HEK293 (cell line): Measurements from ENCODE around the gene DSC2.

Experiments
- CTCF ChIP-seq: fragments of 450-650 bp; formaldehyde crosslinking; IDR thresholded peaks from 2 replicates; pipeline ENCODE4 v1.5.1; 2016; ENCODE audit warnings: missing biosample characterization, missing genetic modification characterization
- KLF10 ChIP-seq: fragments of 450-650 bp; IDR thresholded peaks from 2 replicates; pipeline ENCODE4 v1.5.1; 2018; ENCODE audit warnings: missing biosample characterization, mild to moderate bottlenecking, missing genetic modification characterization
- KLF17 ChIP-seq: fragments of 450-650 bp; formaldehyde crosslinking; IDR thresholded peaks from 2 replicates; pipeline ENCODE4 v1.5.1; 2016; ENCODE audit warnings: missing biosample characterization, missing genetic modification characterization
- KLF8 ChIP-seq: fragments of 450-650 bp; formaldehyde crosslinking; IDR thresholded peaks from 2 replicates; pipeline ENCODE4 v1.5.1; 2016; ENCODE audit warnings: missing biosample characterization, missing genetic modification characterization
- PATZ1 ChIP-seq: fragments of 450-650 bp; formaldehyde crosslinking; IDR thresholded peaks from 2 replicates; pipeline ENCODE4 v1.5.1; 2016; ENCODE audit warnings: missing biosample characterization, missing genetic modification characterization
- PRDM10 ChIP-seq: fragments of 450-650 bp; formaldehyde crosslinking; IDR thresholded peaks from 2 replicates; pipeline ENCODE4 v1.5.1; 2016; ENCODE audit warnings: missing biosample characterization, missing genetic modification characterization
- SP3 ChIP-seq: fragments of 450-650 bp; formaldehyde crosslinking; IDR thresholded peaks from 2 replicates; pipeline ENCODE4 v1.5.1; 2016; ENCODE audit warnings: missing biosample characterization, missing genetic modification characterization
- SP7 ChIP-seq: fragments of 450-650 bp; formaldehyde crosslinking; IDR thresholded peaks from 2 replicates; pipeline ENCODE4 v1.5.1; 2016; ENCODE audit warnings: missing biosample characterization, missing genetic modification characterization
- TCF7L2 ChIP-seq: IDR thresholded peaks from 2 replicates; pipeline ENCODE4 v1.6.1; 2011; ENCODE audit warnings: low read depth, mild to moderate bottlenecking, inconsistent platforms, low read length, moderate library complexity, borderline replicate concordance
- ZNF16 ChIP-seq: fragments of 450-650 bp; formaldehyde crosslinking; IDR thresholded peaks from 2 replicates; pipeline ENCODE4 v1.5.1; 2016; ENCODE audit warnings: low read depth, missing biosample characterization, missing genetic modification characterization
- ZNF169 ChIP-seq: fragments of 450-650 bp; formaldehyde crosslinking; IDR thresholded peaks from 2 replicates; pipeline ENCODE4 v1.5.1; 2016; ENCODE audit warnings: missing biosample characterization, missing genetic modification characterization
- ZNF18 ChIP-seq: fragments of 450-650 bp; formaldehyde crosslinking; IDR thresholded peaks from 2 replicates; pipeline ENCODE4 v1.5.1; 2016; ENCODE audit warnings: missing biosample characterization, missing genetic modification characterization
- ZNF23 ChIP-seq: fragments of 450-650 bp; formaldehyde crosslinking; IDR thresholded peaks from 2 replicates; pipeline ENCODE4 v1.5.1; 2016; ENCODE audit warnings: missing biosample characterization, missing genetic modification characterization, borderline replicate concordance
- ZNF24 ChIP-seq: fragments of 450-650 bp; formaldehyde crosslinking; IDR thresholded peaks from 2 replicates; pipeline ENCODE4 v1.5.1; 2016; ENCODE audit warnings: missing biosample characterization, missing genetic modification characterization
- ZNF292 ChIP-seq: fragments of 450-650 bp; formaldehyde crosslinking; IDR thresholded peaks from 2 replicates; pipeline ENCODE4 v1.5.1; 2016; ENCODE audit warnings: low read depth, missing biosample characterization, missing genetic modification characterization, borderline replicate concordance
- ZNF335 ChIP-seq: fragments of 450-650 bp; formaldehyde crosslinking; conservative IDR thresholded peaks from 2 replicates; pipeline ENCODE4 v1.5.1; 2016; ENCODE audit warnings: missing biosample characterization, missing genetic modification characterization
- ZNF416 ChIP-seq: fragments of 450-650 bp; formaldehyde crosslinking; IDR thresholded peaks from 2 replicates; pipeline ENCODE4 v1.5.1; 2016; ENCODE audit warnings: missing biosample characterization, missing genetic modification characterization
- ZNF423 ChIP-seq: fragments of 450-650 bp; formaldehyde crosslinking; IDR thresholded peaks from 2 replicates; pipeline ENCODE4 v1.5.1; 2016; ENCODE audit warnings: missing biosample characterization, missing genetic modification characterization
- ZNF521 ChIP-seq: fragments of 450-650 bp; formaldehyde crosslinking; IDR thresholded peaks from 2 replicates; pipeline ENCODE4 v1.5.1; 2017; ENCODE audit warnings: missing biosample characterization, mild to moderate bottlenecking, missing genetic modification characterization
- ZNF654 ChIP-seq: fragments of 450-650 bp; formaldehyde crosslinking; IDR thresholded peaks from 2 replicates; pipeline ENCODE4 v1.5.1; 2016; ENCODE audit warnings: low read depth, missing biosample characterization, missing genetic modification characterization
- ZNF704 ChIP-seq: fragments of 450-650 bp; formaldehyde crosslinking; IDR thresholded peaks from 2 replicates; pipeline ENCODE4 v1.5.1; 2016; ENCODE audit warnings: missing biosample characterization, missing genetic modification characterization
- ZNF707 ChIP-seq: fragments of 450-650 bp; formaldehyde crosslinking; IDR thresholded peaks from 2 replicates; pipeline ENCODE4 v1.5.1; 2016; ENCODE audit warnings: missing biosample characterization, missing genetic modification characterization
- ZNF837 ChIP-seq: fragments of 450-650 bp; formaldehyde crosslinking; IDR thresholded peaks from 2 replicates; pipeline ENCODE4 v1.5.1; 2016; ENCODE audit warnings: missing biosample characterization, missing genetic modification characterization
- ZNF843 ChIP-seq: fragments of 450-650 bp; formaldehyde crosslinking; IDR thresholded peaks from 2 replicates; pipeline ENCODE4 v1.5.1; 2016; ENCODE audit warnings: missing biosample characterization, missing genetic modification characterization
- ZSCAN18 ChIP-seq: fragments of 450-650 bp; formaldehyde crosslinking; IDR thresholded peaks from 2 replicates; pipeline ENCODE4 v1.5.1; 2016; ENCODE audit warnings: missing biosample characterization, missing genetic modification characterization
- ZXDB ChIP-seq: fragments of 450-650 bp; formaldehyde crosslinking; IDR thresholded peaks from 2 replicates; pipeline ENCODE4 v1.5.1; 2016; ENCODE audit warnings: missing biosample characterization, missing genetic modification characterization

The DSC2 gene

GRCh38 chr18:31042406-31043181 lies 59.6 kb downstream of the DSC2 start, which contains the start of gene DSC3 (continued):
- TF ChIP-seq ZNF423 (tag by site-specific recombination) (no peak; the same call in 1 of the 2 replicates), ZNF16 (tag by site-specific recombination) (no peak), PATZ1 (tag by site-specific recombination) (peak; percentile 8; the same call in 1 of the 2 replicates), ZSCAN18 (no peak), TCF7L2 (no peak), KLF17 (tag by site-specific recombination) (no peak), ZNF169 (no peak), ZNF843 (tag by site-specific recombination) (0 out of 2 replicates have a peak, but pooled peaks have one; percentile 24), ZXDB (tag by site-specific recombination) (no peak; the same call in 1 of the 2 replicates), ZNF335 (peak; percentile 80), ZNF24 (no peak), PRDM10 (tag by site-specific recombination) (0 out of 2 replicates have a peak, but pooled peaks have one; percentile 4), ZNF416 (tag by site-specific recombination) (no peak), ZNF837 (tag by site-specific recombination) (no peak), ZNF23 (no peak), ZNF18 (tag by site-specific recombination) (no peak), CTCF (tag by site-specific recombination) (0 out of 2 replicates have a peak, but pooled peaks have one; percentile 9), ZNF654 (tag by site-specific recombination) (no peak), KLF10 (tag by site-specific recombination) (no peak), ZNF707 (tag by site-specific recombination) (no peak), ZNF704 (tag by site-specific recombination) (no peak), ZNF292 (tag by site-specific recombination) (no peak), SP3 (peak; percentile 17), ZNF521 (tag by site-specific recombination) (no peak), KLF8 (tag by site-specific recombination) (peak; percentile 80), SP7 (no peak)
